SK-N-SH treated with all-trans-retinoic acid at 6 μM for 48 hours (cell line): ENCODE results near the gene CATSPER4.

Source experiments
- ARNTL ChIP-seq: fragments of 450-650 bp; formaldehyde crosslinking; IDR thresholded peaks from 2 replicates; pipeline ENCODE4 v1.5.0; 2020; ENCODE audit warnings: low read depth, mild to moderate bottlenecking, moderate library complexity, borderline replicate concordance
- BACH2 ChIP-seq: fragments of 250-450 bp; sonication (Bioruptor Pico); IDR thresholded peaks from 2 replicates; pipeline ENCODE4 v1.9.0; 2021; ENCODE audit warnings: mild to moderate bottlenecking, borderline replicate concordance
- CREB5 ChIP-seq: fragments of 250-450 bp; sonication (Bioruptor Pico); IDR thresholded peaks from 2 replicates; pipeline ENCODE4 v1.5.1; 2020; ENCODE audit warnings: low read depth, mild to moderate bottlenecking, moderate library complexity
- POU6F1 ChIP-seq: fragments of 250-450 bp; sonication (Bioruptor Pico); IDR thresholded peaks from 2 replicates; pipeline ENCODE4 v1.8.0; 2021; ENCODE audit warnings: low read depth, mild to moderate bottlenecking, moderate library complexity, borderline replicate concordance
- RARB ChIP-seq: fragments of 250-450 bp; sonication (Bioruptor Pico); IDR thresholded peaks from 2 replicates; pipeline ENCODE4 v1.8.0; 2021; ENCODE audit warnings: mild to moderate bottlenecking, moderate library complexity
- TCF4 ChIP-seq: fragments of 250-450 bp; sonication (Bioruptor Pico); IDR thresholded peaks from 2 replicates; pipeline ENCODE4 v1.8.0; 2021; ENCODE audit warnings: mild to moderate bottlenecking, moderate library complexity, borderline replicate concordance
- ZC3H10 ChIP-seq: fragments of 250-450 bp; sonication (Bioruptor Pico); IDR thresholded peaks from 2 replicates; pipeline ENCODE4 v1.5.1; 2021; ENCODE audit warnings: mild to moderate bottlenecking, moderate library complexity
- ZFP3 ChIP-seq: fragments of 250-450 bp; sonication (Bioruptor Pico); IDR thresholded peaks from 2 replicates; pipeline ENCODE4 v1.5.0; 2020; ENCODE audit warnings: mild to moderate bottlenecking, moderate library complexity
- ZFP30 ChIP-seq: fragments of 450-650 bp; formaldehyde crosslinking; IDR thresholded peaks from 2 replicates; pipeline ENCODE4 v1.5.0; 2022; ENCODE audit warnings: mild to moderate bottlenecking, moderate library complexity
- TF ChIP-seq, protein P1 (sequence below): fragments of 250-450 bp; sonication (Bioruptor Pico); IDR thresholded peaks from 2 replicates; pipeline ENCODE4 v1.8.0; 2020; ENCODE audit warnings: mild to moderate bottlenecking, moderate library complexity, borderline replicate concordance

GRCh38 chr1:26162220-26162709 lies 28.1 kb upstream of the CATSPER4 start:
- no peak for TF ChIP-seq ZFP3
- TF ChIP-seq CREB5 = no peak
- TF ChIP-seq ZC3H10 (CRISPR knock-in tag) = no peak
- TF ChIP-seq BACH2 (CRISPR knock-in tag) = no peak
- no peak for TF ChIP-seq TCF4 (CRISPR knock-in tag)
- TF ChIP-seq, protein P1, sequence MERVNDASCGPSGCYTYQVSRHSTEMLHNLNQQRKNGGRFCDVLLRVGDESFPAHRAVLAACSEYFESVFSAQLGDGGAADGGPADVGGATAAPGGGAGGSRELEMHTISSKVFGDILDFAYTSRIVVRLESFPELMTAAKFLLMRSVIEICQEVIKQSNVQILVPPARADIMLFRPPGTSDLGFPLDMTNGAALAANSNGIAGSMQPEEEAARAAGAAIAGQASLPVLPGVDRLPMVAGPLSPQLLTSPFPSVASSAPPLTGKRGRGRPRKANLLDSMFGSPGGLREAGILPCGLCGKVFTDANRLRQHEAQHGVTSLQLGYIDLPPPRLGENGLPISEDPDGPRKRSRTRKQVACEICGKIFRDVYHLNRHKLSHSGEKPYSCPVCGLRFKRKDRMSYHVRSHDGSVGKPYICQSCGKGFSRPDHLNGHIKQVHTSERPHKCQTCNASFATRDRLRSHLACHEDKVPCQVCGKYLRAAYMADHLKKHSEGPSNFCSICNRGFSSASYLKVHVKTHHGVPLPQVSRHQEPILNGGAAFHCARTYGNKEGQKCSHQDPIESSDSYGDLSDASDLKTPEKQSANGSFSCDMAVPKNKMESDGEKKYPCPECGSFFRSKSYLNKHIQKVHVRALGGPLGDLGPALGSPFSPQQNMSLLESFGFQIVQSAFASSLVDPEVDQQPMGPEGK (CRISPR knock-in tag) = no peak
- TF ChIP-seq RARB (CRISPR knock-in tag) = no peak
- no peak for TF ChIP-seq POU6F1
- TF ChIP-seq ARNTL (CRISPR knock-in tag) = no peak
- no peak for TF ChIP-seq ZFP30
